Trophoblast cell (in vitro differentiated cells and primary cell): Measurements from ENCODE around the gene RETREG1.
"Not testable (repeated sequence)": the region's sequence is repeated elsewhere in the genome, so short reads cannot be mapped to it uniquely, and the experiment has no call there.

ENCODE experiments used
- DNase-seq, 2 donors: peaks; one replicate each; pipeline ENCODE4 v3.0.0-alpha.2; 2016
- H2AFZ ChIP-seq: 2 replicates; pipeline ENCODE4 v1.6.1; 2013; ENCODE audit warnings: low read length, moderate library complexity, mild to moderate bottlenecking; ENCODE audit not compliant: insufficient read depth, poor library complexity
- H2AK5ac ChIP-seq: 2 replicates; pipeline ENCODE4 v1.6.1; 2013; ENCODE audit warnings: mild to moderate bottlenecking, low read length
- H2BK120ac ChIP-seq: 2 replicates; pipeline ENCODE4 v1.6.1; 2013; ENCODE audit warnings: low read length, mild to moderate bottlenecking, moderate library complexity; ENCODE audit not compliant: insufficient read depth, poor library complexity
- H2BK12ac ChIP-seq: 2 replicates; pipeline ENCODE4 v1.6.1; 2013; ENCODE audit warnings: mild to moderate bottlenecking, low read length, moderate library complexity
- H2BK5ac ChIP-seq: 2 replicates; pipeline ENCODE4 v1.6.1; 2013; ENCODE audit warnings: low read length, low read depth, moderate library complexity, mild to moderate bottlenecking; ENCODE audit not compliant: poor library complexity
- H3K14ac ChIP-seq: 2 replicates; pipeline ENCODE4 v1.6.1; 2013; ENCODE audit warnings: mild to moderate bottlenecking, low read length
- H3K18ac ChIP-seq: 2 replicates; pipeline ENCODE4 v1.6.1; 2013; ENCODE audit warnings: mild to moderate bottlenecking, low read length
- H3K23ac ChIP-seq: 2 replicates; pipeline ENCODE4 v1.6.1; 2013; ENCODE audit warnings: low read length
- H3K27ac ChIP-seq: 2 replicates; pipeline ENCODE4 v1.5.1; 2013; ENCODE audit warnings: low read depth, mild to moderate bottlenecking, inconsistent platforms, low read length, moderate library complexity
- H3K27me3 ChIP-seq: 2 replicates; pipeline ENCODE4 v1.6.1; 2013; ENCODE audit warnings: inconsistent platforms, mild to moderate bottlenecking, low read length, moderate library complexity; ENCODE audit not compliant: insufficient read depth
- H3K36me3 ChIP-seq, 2 experiments: 1 replicate in 1 of 2; 2 replicates in 1 of 2; pipeline ENCODE4 v1.6.1; 2013; ENCODE audit warnings: low read length in 2 of 2, mild to moderate bottlenecking in 2 of 2, moderate library complexity in 1 of 2; ENCODE audit not compliant: insufficient read depth in 2 of 2, control insufficient read depth in 1 of 2
- H3K4ac ChIP-seq: 2 replicates; pipeline ENCODE4 v1.6.1; 2013; ENCODE audit warnings: low read depth, mild to moderate bottlenecking, low read length, moderate library complexity
- H3K4me1 ChIP-seq, 2 experiments: 1 replicate in 1 of 2; 2 replicates in 1 of 2; pipeline ENCODE4 v1.6.1; 2013; ENCODE audit warnings: low read length in 2 of 2, mild to moderate bottlenecking in 2 of 2, moderate library complexity in 1 of 2; ENCODE audit not compliant: insufficient read depth in 2 of 2, control insufficient read depth in 1 of 2
- H3K4me2 ChIP-seq: 2 replicates; pipeline ENCODE4 v1.6.1; 2013; ENCODE audit warnings: inconsistent platforms, mild to moderate bottlenecking, low read length, moderate library complexity
- H3K4me3 ChIP-seq: 2 replicates; pipeline ENCODE4 v1.5.1; 2013; ENCODE audit warnings: mild to moderate bottlenecking, low read depth, low read length, inconsistent platforms
- H3K79me1 ChIP-seq: one replicate; pipeline ENCODE4 v1.6.1; 2013; ENCODE audit warnings: low read length
- H3K79me2 ChIP-seq: 2 replicates; pipeline ENCODE4 v1.6.1; 2013; ENCODE audit warnings: low read length, mild to moderate bottlenecking; ENCODE audit not compliant: control insufficient read depth, insufficient read depth, poor library complexity
- H3K9ac ChIP-seq: 2 replicates; pipeline ENCODE4 v1.6.1; 2013; ENCODE audit warnings: mild to moderate bottlenecking, low read length
- H3K9me3 ChIP-seq: 2 replicates; pipeline ENCODE4 v1.6.1; 2013; ENCODE audit warnings: low read depth, mild to moderate bottlenecking, control low read depth, inconsistent platforms, low read length; ENCODE audit not compliant: insufficient read depth
- H4K12ac ChIP-seq: 2 replicates; pipeline ENCODE4 v1.6.1; 2013; ENCODE audit warnings: low read depth, mild to moderate bottlenecking, low read length, moderate library complexity
- H4K8ac ChIP-seq: 2 replicates; pipeline ENCODE4 v1.6.1; 2013; ENCODE audit warnings: low read depth, mild to moderate bottlenecking, low read length, moderate library complexity
- H4K91ac ChIP-seq: one replicate; pipeline ENCODE4 v1.6.1; 2013; ENCODE audit warnings: low read depth, mild to moderate bottlenecking, low read length, moderate library complexity
- WGBS: extraction: QIAGEN DNeasy Blood & Tissue Kit; methylation state at CpG from one replicate; pipeline ENCODE4 v1.1.7; 2013; ENCODE audit warnings: missing lambda C conversion rate; ENCODE audit not compliant: insufficient read length, insufficient coverage; ENCODE audit errors: extremely low coverage; 5-methylcytosine and 5-hydroxymethylcytosine counted together

RETREG1 gene

DNA sequence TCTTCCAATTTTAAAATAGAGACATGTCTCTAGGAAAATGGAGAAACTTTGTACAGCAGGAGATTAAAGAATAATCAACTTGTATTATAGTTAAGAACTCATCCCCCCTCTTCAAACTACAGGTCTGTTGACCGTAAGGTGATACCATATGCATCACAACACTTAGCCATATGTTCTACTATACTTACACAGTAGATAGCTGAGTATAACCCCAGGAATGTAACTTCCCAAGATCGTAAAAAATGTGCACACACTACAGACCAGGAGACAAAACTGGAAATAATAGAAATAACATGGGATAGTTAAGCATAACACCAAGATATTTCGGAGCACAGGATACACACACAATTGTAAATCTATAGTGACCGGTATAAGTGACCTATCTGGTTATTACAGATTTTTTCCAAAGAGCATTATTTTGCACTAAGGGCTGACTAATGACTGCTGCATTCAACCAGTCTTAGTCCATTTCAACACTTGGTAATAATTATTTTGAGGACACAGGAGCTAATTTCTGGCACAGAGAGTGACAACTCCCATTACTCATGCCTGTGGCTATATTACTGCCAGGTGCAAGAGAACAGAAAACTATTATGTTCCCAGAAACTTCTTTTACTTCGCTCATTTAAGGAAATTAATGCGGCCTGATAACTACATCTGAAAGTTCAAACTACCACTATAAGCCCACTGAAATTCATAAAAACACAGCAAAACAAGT lies 135.8 kb downstream of the RETREG1 start:
- no peak for DNase-seq
- no peak overlapping the region for H3K4me2 ChIP-seq
- no CpG with 5 or more reads among the region's 6 CpGs for WGBS
- no peak overlapping the region for H3K23ac ChIP-seq
- no peak overlapping the region for H2BK120ac ChIP-seq
- H3K9me3 ChIP-seq: no peaks in the 10 kb centered on the region
- no peak overlapping the region for H3K14ac ChIP-seq
- no peak overlapping the region for H2AK5ac ChIP-seq
- H3K79me2 ChIP-seq: no peaks in the 10 kb centered on the region
- no peak overlapping the region for H4K12ac ChIP-seq
- H4K8ac ChIP-seq: no peak overlapping the region
- no peak overlapping the region for H4K91ac ChIP-seq
- no peak overlapping the region for H3K4me3 ChIP-seq
- no peaks in the 10 kb centered on the region for H3K4me1 ChIP-seq
- no peaks in the 10 kb centered on the region for H3K27me3 ChIP-seq
- H2BK12ac ChIP-seq: no peak overlapping the region
- H3K27ac ChIP-seq: no peak overlapping the region
- no peak overlapping the region for H3K18ac ChIP-seq
- no peaks in the 10 kb centered on the region for H3K79me1 ChIP-seq
- no peak overlapping the region for H3K4ac ChIP-seq
- no peak overlapping the region for H2AFZ ChIP-seq
- H3K9ac ChIP-seq: no peak overlapping the region
- no peaks in the 10 kb centered on the region for H3K36me3 ChIP-seq
- H2BK5ac ChIP-seq: no peak overlapping the region

DNA sequence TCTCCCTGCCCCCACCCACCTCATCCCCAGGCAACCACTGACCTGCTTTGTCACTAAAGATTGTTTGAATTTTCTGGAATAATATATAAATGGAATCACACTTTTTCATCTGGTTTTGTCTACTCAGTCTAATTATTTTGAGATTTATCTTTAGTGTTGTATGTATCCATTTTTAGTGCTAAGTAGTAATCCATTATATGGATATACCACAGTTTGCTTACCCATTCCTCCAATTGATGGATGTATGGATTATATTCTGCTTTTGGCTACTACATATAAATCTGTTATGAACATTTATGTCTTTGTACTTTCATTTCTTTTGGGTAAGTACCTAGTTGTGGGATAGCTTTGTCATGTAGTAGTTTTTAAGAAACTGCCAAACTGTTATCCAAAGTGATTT lies 136.7 kb downstream of the RETREG1 start:
- H2AFZ ChIP-seq: no peak overlapping the region
- no peaks in the 10 kb centered on the region for H3K27me3 ChIP-seq
- H2BK12ac ChIP-seq: no peak overlapping the region
- H3K9me3 ChIP-seq: no peaks in the 10 kb centered on the region
- H4K91ac ChIP-seq: no peak overlapping the region
- H3K27ac ChIP-seq: no peak overlapping the region
- H3K4ac ChIP-seq: no peak overlapping the region
- H3K18ac ChIP-seq: no peak overlapping the region
- H4K12ac ChIP-seq: no peak overlapping the region
- no peak for DNase-seq
- H2BK5ac ChIP-seq: no peak overlapping the region
- H2AK5ac ChIP-seq: no peak overlapping the region
- no peaks in the 10 kb centered on the region for H3K79me1 ChIP-seq
- H3K4me3 ChIP-seq: no peak overlapping the region
- H2BK120ac ChIP-seq: no peak overlapping the region
- no peak overlapping the region for H4K8ac ChIP-seq
- no peaks in the 10 kb centered on the region for H3K36me3 ChIP-seq
- no peak overlapping the region for H3K14ac ChIP-seq
- H3K9ac ChIP-seq: no peak overlapping the region
- no peak overlapping the region for H3K4me2 ChIP-seq
- no peak overlapping the region for H3K23ac ChIP-seq
- H3K79me2 ChIP-seq: no peaks in the 10 kb centered on the region
- H3K4me1 ChIP-seq: no peaks in the 10 kb centered on the region

DNA sequence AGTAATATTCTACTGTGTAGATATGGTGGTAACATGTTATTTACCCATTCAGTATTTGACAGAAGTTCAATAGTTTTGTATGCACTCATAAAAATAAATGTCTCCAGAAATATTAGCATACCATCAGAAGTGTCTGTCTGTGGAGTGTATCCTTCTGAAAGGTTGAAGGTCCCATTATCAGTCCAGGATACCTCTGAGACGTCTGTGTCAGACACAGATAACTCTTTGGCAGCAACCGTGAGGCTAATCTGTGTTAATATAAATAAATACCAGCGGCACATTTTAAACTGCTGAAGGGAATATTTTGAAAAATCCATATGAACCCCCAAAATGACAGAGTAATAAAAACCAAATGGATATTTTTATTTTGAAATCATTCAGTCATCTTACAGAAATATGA lies 139.3 kb downstream of the RETREG1 start:
- Histone ChIP-seq H2AK5ac (no peak overlapping the region), H3K27me3 (no peaks in the 10 kb centered on the region), H3K4ac (no peak overlapping the region), H4K91ac (no peak overlapping the region), H3K9me3 (no peaks in the 10 kb centered on the region), H3K4me1 (no peaks in the 10 kb centered on the region), H2BK12ac (no peak overlapping the region), H3K23ac (no peak overlapping the region), H3K14ac (no peak overlapping the region), H2BK120ac (no peak overlapping the region), H3K27ac (no peak overlapping the region), H3K79me1 (no peaks in the 10 kb centered on the region), H3K18ac (no peak overlapping the region), H2AFZ (no peak overlapping the region), H4K12ac (no peak overlapping the region), H3K9ac (no peak overlapping the region), H3K4me2 (no peak overlapping the region), H4K8ac (no peak overlapping the region), H2BK5ac (no peak overlapping the region), H3K79me2 (no peaks in the 10 kb centered on the region), H3K36me3 (peaks cover 0 to 3% of the 10 kb centered on the region in 2 experiments), H3K4me3 (no peak overlapping the region)
- no peak for DNase-seq
- no CpG with 5 or more reads among the region's 3 CpGs for whole genome bisulfite sequencing

DNA sequence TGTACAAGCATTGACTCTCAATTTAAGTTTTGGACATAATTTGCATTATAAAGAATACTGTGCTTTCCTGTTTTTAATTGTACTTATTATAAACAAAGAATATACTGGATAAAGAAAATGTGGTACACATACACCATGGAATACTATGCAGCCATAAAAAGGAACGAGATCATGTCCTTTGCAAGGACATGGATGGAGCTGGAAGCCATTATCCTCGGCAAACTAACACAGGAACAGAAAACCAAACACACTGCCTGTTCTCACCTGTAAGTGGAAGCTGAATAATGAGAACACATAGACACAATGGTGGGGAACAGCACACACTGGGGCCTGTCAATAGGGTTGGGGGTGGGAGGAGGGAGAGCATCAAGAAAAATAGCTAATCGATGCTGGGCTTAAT lies 140.4 kb downstream of the RETREG1 start:
- H2BK120ac ChIP-seq, H3K4me1 ChIP-seq, H3K4me3 ChIP-seq, H2AK5ac ChIP-seq, H3K27ac ChIP-seq, H4K91ac ChIP-seq, H3K18ac ChIP-seq, H2BK5ac ChIP-seq, H3K9me3 ChIP-seq, H3K36me3 ChIP-seq, H4K8ac ChIP-seq, H3K23ac ChIP-seq, H3K9ac ChIP-seq, H3K79me1 ChIP-seq, DNase-seq, H2BK12ac ChIP-seq, H2AFZ ChIP-seq, H3K27me3 ChIP-seq, H3K4ac ChIP-seq, H3K79me2 ChIP-seq, H4K12ac ChIP-seq, H3K4me2 ChIP-seq, H3K14ac ChIP-seq: not testable (repeated sequence)
- WGBS: no CpG with 5 or more reads among the region's 3 CpGs
